ENCODE results near the gene CDH13. TPM values are rescaled to one million over a fixed set of nuclear protein-coding genes. Genes with fewer than 3 reads are reported as not detected.

The CDH13 gene
- total and polyA plus RNA-seq, 2 donors (not counting 3 experiments of a cell fraction or from before 2014, with no cell fraction given): 96.6 to 124 TPM

- no peaks in the 10 kb centered on the region for H3K9me1 ChIP-seq (replicated peaks; ENCODE audit: control insufficient read depth, extremely low read depth, insufficient read depth, low read length)
- POLR2A ChIA-PET: interaction anchor here (1.1 kb wide), 1 partner anchor 182 kb away, joined by 3 read pairs; no protein-coding TSS in a partner anchor
- peak; percentile 64 for DNase-seq (ENCODE audit: low read depth, low spot score)
- no peaks in the 10 kb centered on the region for H3K27me3 ChIP-seq (ENCODE audit: control insufficient read depth in 2 of 2, insufficient read depth in 2 of 2, low read length in 2 of 2)
- dilution Hi-C loops (cut with MboI; ENCODE audit: extremely low pct_ligation_motif_present, low sequenced_read_pairs): no loop called here
- no peaks in the 10 kb centered on the region for H3K36me3 ChIP-seq (ENCODE audit: control insufficient read depth in 2 of 2, extremely low read depth in 1 of 2, insufficient read depth in 2 of 2, low read length in 2 of 2)
- CTCF ChIA-PET: interaction anchor here (1.0 to 2.4 kb wide), 6 partner anchors 9 to 298 kb away, joined by 3 to 13 read pairs (median 8); no protein-coding TSS in a partner anchor
- peaks cover 27% of the 10 kb centered on the region for H3K4me1 ChIP-seq (ENCODE audit: control insufficient read depth, extremely low read depth, insufficient read depth, low read length)
- no peaks in the 10 kb centered on the region for H4K20me1 ChIP-seq (replicated peaks; ENCODE audit: control insufficient read depth, extremely low read depth, insufficient read depth, low read length)
- peak overlapping the region; percentile 90 for H3K27ac ChIP-seq (ENCODE audit: insufficient read depth, low read depth, low read length)
- FAIRE-seq: peak; percentile 31
- no peaks in the 10 kb centered on the region for H3K9me3 ChIP-seq (replicated peaks; ENCODE audit: control insufficient read depth, insufficient read depth, low read length)
- peak overlapping the region; percentile 76 for H3K9ac ChIP-seq (replicated peaks; ENCODE audit: extremely low read depth, insufficient read depth, low read length)
- H3K4me2 ChIP-seq (ENCODE audit: insufficient read depth, low read length): no peak overlapping the region
- H2AFZ ChIP-seq (ENCODE audit: low read depth, low read length): no peak overlapping the region
- no peak overlapping the region for H3K4me3 ChIP-seq (replicated peaks in 1 of 3; ENCODE audit: insufficient read depth in 1 of 3, low read depth in 1 of 3, low read length in 3 of 3)
- intact Hi-C loops (cut with micrococcal nuclease): loop anchor here (1.0 to 2.0 kb wide), 12 partner anchors 7 to 406 kb away; no protein-coding TSS in a partner anchor
- BruUV-seq (replicated peaks): no TSS peak
- TF ChIP-seq CTCF (IDR thresholded peaks at IDR 0.05; ENCODE audit: extremely low read depth in 1 of 2, insufficient read depth in 1 of 2, low read depth in 1 of 2, low read length in 2 of 2) (no peak), EZH2 (IDR thresholded peaks at IDR 0.05; ENCODE audit: borderline replicate concordance, low read depth, low read length, severe bottlenecking) (no peak)
- H3K79me2 ChIP-seq (ENCODE audit: control insufficient read depth, insufficient read depth, low read length): no peaks in the 10 kb centered on the region
Observed at GRCh38 chr16:82937926-82938520, 311.3 kb downstream of the CDH13 start.

DNA sequence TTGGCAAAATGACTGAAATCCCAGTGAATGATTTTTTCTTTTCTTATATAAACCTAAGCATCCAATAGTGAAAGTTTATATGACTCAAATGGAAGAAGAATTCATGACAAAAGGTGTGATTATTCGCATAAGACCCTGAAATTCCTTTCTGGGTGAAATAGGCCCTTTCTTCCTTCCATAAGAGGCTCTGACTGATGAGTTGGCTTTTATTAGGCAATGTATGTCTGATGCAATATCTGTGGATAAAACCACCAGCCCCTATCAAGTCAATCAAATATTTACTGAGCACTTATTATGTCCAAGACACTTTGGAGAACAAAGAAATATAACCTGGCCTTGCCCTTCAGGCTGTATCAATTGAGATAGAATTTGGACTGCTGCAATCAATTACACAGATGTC is 316.6 kb downstream of the CDH13 start:
- FAIRE-seq (no peak), DNase-seq (ENCODE audit: low read depth, low spot score) (no peak)
- Histone ChIP-seq H3K4me1 (ENCODE audit: control insufficient read depth, extremely low read depth, insufficient read depth, low read length) (peaks cover 33% of the 10 kb centered on the region), H3K4me3 (replicated peaks in 1 of 3; ENCODE audit: insufficient read depth in 1 of 3, low read depth in 1 of 3, low read length in 3 of 3) (no peak overlapping the region), H4K20me1 (replicated peaks; ENCODE audit: control insufficient read depth, extremely low read depth, insufficient read depth, low read length) (no peaks in the 10 kb centered on the region), H3K36me3 (ENCODE audit: control insufficient read depth in 2 of 2, extremely low read depth in 1 of 2, insufficient read depth in 2 of 2, low read length in 2 of 2) (no peaks in the 10 kb centered on the region), H3K9ac (replicated peaks; ENCODE audit: extremely low read depth, insufficient read depth, low read length) (no peak overlapping the region), H3K4me2 (ENCODE audit: insufficient read depth, low read length) (no peak overlapping the region), H3K9me1 (replicated peaks; ENCODE audit: control insufficient read depth, extremely low read depth, insufficient read depth, low read length) (no peaks in the 10 kb centered on the region), H3K9me3 (replicated peaks; ENCODE audit: control insufficient read depth, insufficient read depth, low read length) (no peaks in the 10 kb centered on the region), H3K79me2 (ENCODE audit: control insufficient read depth, insufficient read depth, low read length) (no peaks in the 10 kb centered on the region), H2AFZ (ENCODE audit: low read depth, low read length) (no peak overlapping the region), H3K27ac (ENCODE audit: insufficient read depth, low read depth, low read length) (no peak overlapping the region), H3K27me3 (ENCODE audit: control insufficient read depth in 2 of 2, insufficient read depth in 2 of 2, low read length in 2 of 2) (no peaks in the 10 kb centered on the region)
- TF ChIP-seq FOS (IDR thresholded peaks at IDR 0.05; ENCODE audit: borderline replicate concordance, insufficient read depth, low read length) (no peak), POLR2AphosphoS5 (IDR thresholded peaks at IDR 0.05; ENCODE audit: insufficient read depth, low read depth, low read length) (no peak), MAX (IDR thresholded peaks at IDR 0.05; ENCODE audit: insufficient read depth, insufficient read length) (no peak), EZH2 (IDR thresholded peaks at IDR 0.05; ENCODE audit: borderline replicate concordance, low read depth, low read length, severe bottlenecking) (no peak), CTCF (IDR thresholded peaks at IDR 0.05; ENCODE audit: extremely low read depth in 1 of 2, insufficient read depth in 1 of 2, low read depth in 1 of 2, low read length in 2 of 2) (no peak)
- intact Hi-C loops (cut with micrococcal nuclease): no loop called here
- no TSS peak for BruUV-seq (replicated peaks)
- ChIA-PET CTCF (no interaction called here), POLR2A (no interaction called here)
- dilution Hi-C loops (cut with MboI; ENCODE audit: extremely low pct_ligation_motif_present, low sequenced_read_pairs): no loop called here

All from endothelial cell of umbilical vein (primary cell).